Glomerular visceral epithelial cell (primary cell): ENCODE results near the gene DCLK1.

Source experiments
- DNase-seq: peaks from one replicate; pipeline ENCODE4 v3.0.0-alpha.2; 2016; ENCODE audit errors: extremely low spot score

The DCLK1 gene

DNA sequence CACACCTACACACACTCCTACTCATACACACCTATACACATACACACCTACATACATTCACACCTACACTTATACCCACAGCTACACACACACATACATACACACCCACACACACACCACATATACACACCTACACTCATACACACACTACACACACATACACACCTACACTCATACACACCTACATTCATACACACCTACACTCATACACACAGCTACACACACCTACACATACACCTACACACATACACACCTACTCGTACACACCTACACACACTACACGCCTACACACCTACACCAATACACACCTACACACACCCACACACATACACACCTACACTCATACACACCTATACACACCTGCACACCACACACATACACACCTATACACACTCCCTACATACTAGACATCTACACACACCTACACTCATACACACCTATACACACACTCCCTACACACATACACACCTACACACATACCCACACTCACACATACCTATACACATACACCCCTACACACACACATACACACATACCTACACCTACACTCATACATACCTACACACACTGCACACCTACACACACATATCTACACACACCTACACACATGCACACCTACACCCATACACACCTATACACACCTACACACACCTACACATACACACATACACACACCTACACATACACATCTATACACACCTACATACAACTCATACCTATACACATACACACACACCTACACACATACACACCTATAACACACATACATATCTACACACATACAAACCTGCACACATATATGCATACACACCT lies 369.5 kb downstream of the DCLK1 start:
- no peak for DNase-seq

DNA sequence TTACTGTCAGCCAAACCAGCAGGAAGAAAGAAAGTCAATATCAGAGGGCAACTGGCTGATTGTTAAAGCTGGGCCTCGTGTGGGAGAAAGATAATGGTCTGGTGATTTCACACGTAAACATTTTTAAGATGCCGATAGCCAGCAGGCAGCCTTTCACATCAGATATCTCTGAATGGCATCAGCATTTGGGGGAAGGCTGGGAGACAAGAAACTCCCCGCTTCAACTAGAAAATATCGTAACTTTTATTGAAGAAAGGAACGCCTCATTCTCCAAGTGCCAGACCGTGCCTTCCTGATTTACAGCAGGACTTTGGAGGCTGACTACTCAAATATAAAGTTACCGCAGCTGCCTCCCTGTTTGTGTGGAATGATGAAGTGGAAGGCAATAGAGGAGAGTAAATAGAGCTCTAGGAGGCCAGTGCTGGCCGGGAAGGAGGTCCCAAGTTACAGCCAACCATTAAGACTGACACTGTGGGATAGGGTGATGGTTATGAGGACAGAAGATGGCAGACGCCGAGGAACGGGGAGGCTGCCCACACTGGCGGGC lies 370.4 kb downstream of the DCLK1 start:
- DNase-seq = no peak

DNA sequence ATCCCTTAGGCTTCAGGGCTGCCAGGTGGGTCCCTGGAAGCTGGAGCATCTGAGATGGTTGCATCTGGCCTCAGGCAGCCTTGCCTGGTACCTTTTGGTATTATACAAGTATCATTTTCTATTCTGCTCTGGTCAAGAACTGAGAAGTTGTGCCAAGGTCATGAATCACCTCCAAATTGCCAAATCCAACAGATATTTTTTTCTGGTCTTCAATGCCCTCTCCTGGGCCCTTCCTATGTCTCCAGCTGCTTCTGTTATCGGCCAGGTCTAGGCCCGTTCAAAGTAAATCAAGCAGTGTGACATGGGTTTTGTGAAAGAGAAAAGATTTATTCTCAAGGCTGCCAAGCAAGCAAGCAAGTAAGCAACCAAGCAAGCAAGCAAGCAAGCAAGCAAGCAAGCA lies 383.6 kb downstream of the DCLK1 start:
- DNase-seq = no peak

GRCh38 chr13:35744566-35745178 lies 386.5 kb downstream of the DCLK1 start:
- DNase-seq = no peak

- no peak for DNase-seq
Measured at GRCh38 chr13:35744144-35744543, 387.0 kb downstream of the DCLK1 start.

- DNase-seq = no peak
Measured at GRCh38 chr13:35743165-35743564, 388.0 kb downstream of the DCLK1 start.

DNA sequence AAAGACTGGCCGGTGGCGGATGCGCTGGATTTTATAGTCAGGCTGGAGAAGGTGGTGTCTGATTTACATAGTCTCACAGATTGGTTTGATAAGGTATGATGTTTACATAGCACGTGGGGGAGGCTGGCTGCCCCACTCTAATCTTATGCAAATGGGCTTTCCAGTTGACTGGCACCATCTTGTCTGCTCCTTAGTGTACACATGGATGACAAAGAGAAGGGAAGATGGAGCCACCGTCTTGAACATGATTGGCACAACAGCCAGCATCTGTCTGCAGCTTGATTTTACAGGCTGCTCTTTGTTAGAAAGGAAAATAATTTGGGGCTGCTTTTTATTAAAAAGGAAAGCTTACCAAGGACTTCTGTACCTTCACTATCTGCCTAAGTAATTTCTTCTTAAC lies 389.5 kb downstream of the DCLK1 start:
- no peak for DNase-seq

GRCh38 chr13:35736876-35737275 lies 394.3 kb downstream of the DCLK1 start:
- no peak for DNase-seq

GRCh38 chr13:35733827-35734226 lies 397.4 kb downstream of the DCLK1 start:
- DNase-seq = no peak

- DNase-seq = no peak
Measured at GRCh38 chr13:35732565-35732964, 398.6 kb downstream of the DCLK1 start.

DNA sequence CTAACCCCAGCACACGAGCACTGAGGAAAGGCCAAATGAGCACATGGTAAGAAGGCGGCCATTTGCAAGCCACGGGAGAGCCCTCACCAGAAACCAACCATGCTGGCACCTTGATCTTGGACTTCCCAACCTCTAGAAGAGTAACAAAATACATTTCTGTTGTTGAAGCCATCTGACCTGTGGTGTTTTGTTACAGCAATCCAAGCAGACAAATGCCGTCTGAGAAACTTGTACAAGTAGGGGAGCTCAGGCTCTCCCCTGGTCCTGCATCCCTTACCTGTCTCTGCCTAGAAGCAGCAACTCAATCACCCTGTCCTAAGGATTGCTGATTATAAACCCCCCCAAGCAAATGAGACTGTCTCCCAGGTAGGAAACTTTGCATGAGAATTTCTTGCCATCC lies 399.7 kb downstream of the DCLK1 start:
- no peak for DNase-seq

DNA sequence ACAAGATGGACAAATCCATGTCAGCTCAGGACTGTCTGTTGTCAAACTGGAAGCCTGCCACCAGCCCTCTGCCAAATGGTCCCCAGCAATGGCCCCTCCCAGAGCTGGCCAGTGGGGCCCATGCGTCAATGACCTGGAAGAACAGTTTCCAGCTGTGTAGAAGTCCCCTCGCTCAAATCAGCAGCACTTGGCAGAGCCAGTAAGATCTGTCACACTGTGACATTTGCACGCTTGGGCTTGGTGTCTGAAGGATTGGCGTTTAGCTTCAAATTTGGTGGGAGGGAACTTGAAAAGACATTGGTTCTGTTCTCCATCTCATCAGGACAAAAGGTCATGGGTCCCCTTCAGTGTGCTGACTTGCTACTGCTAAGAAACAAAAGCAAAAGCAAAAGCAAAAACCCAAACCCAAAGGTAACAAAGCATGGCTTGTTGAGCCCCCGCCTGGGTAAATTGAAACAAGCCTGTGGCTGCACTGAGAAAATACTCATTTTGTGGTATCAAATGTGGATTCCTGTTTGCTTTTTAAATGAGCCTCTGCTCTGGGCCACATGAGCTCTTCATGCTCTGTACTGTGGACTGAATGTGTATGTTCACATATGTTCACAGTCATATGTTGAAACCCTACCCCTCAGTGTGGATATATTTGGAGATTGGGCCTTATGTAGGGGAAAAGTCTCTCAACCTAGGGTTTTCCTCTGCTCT lies 401.1 kb downstream of the DCLK1 start:
- DNase-seq = no peak

GRCh38 chr13:35727881-35728280 lies 403.3 kb downstream of the DCLK1 start:
- DNase-seq = no peak

DNA sequence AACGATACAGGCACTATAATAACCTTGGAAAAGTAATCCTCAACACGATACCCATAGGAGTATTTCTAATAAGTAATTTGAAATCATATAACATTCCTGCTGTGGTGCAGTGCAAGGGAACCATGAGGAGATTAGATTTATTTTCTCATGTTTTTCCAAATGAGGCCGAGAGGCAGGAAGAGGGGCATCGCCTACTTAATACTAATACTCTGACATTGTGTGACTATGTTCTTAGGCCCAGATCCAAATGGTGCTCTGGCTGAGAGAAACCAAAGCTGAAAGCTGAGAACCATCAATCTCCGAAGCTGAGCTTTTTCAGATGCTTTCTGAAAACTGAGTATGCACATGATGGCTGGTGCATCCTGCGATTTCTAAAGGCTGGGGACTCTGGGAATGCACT lies 406.7 kb downstream of the DCLK1 start:
- DNase-seq = no peak

GRCh38 chr13:35723821-35724220 lies 407.4 kb downstream of the DCLK1 start:
- DNase-seq = peak; percentile 16

GRCh38 chr13:35723053-35723461 lies 408.1 kb downstream of the DCLK1 start:
- no peak for DNase-seq

DNA sequence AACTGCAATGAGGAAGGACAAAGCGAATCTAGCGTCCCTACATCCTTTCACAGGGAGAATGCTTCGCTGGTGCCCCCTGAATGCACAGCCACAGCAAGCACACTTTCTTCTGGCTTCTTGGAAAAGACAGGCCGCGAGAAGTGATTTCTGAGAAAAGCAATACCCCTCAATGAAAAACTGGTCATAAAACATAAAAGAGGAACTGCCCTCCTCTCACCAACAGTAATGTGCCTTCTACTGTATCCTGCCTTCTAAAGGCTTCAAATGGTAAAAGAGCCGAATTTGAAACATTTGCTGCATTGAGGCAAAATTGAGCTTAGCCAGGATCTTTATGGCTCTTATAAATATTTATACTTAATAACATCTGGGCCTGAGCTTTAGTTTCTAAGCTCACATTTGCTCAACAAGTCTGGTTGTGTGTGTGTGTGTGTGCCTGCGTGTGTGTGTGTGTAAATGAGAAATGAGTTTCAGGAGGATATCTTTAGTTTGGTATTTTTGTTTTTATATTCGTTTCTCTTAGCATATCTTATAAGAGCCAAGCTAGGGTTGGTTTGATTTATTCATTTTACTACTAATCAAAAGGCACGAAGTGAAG lies 408.6 kb downstream of the DCLK1 start:
- DNase-seq = no peak

GRCh38 chr13:35720690-35721554 lies 410.3 kb downstream of the DCLK1 start:
- peak; percentile 62 for DNase-seq

DNA sequence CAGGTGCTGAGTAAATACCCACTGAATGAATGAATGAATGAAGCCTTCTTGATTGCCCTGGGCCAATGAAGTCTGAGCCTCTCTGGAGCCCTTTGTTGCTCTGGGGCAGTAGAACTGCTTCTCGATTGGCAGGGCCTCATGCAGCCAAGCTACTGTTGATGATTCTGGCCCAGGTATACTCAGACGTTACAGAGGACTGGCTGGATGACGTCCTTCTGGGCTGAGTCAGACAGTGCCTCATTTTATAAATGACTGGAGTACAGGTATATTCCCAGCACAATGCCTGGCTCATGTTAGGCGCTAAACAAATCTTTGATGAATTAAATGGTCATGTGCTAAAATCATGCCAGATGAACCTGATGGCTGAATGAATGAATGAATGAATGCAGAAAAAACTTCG lies 410.9 kb downstream of the DCLK1 start:
- no peak for DNase-seq
